GM19452 (cell line): Measurements from ENCODE around the gene PSMB9.
A peak's percentile ranks its signal among the peaks of the same experiment; 100 is the strongest.
"Not testable (repeated sequence)": the region's sequence is repeated elsewhere in the genome, so short reads cannot be mapped to it uniquely, and the experiment has no call there.

Experiments used
- ATAC-seq: cut with Tn5 transposase; IDR thresholded peaks from one replicate; pipeline ENCODE4 v1.9.1; 2021; ENCODE audit not compliant: unreplicated experiment

The PSMB9 gene

GRCh38 chr6:32853541-32854375, at the start of gene PSMB9, which contains the start of gene TAP1:
Gene PSMB9, plus strand, starts transcription at chr6:32854192. Its CDS starts 38 bp downstream, at chr6:32854230.
Gene TAP1, minus strand, starts transcription at chr6:32853704. Its CDS starts 68 bp downstream, at chr6:32853636.
- ATAC-seq: peak; percentile 84

DNA sequence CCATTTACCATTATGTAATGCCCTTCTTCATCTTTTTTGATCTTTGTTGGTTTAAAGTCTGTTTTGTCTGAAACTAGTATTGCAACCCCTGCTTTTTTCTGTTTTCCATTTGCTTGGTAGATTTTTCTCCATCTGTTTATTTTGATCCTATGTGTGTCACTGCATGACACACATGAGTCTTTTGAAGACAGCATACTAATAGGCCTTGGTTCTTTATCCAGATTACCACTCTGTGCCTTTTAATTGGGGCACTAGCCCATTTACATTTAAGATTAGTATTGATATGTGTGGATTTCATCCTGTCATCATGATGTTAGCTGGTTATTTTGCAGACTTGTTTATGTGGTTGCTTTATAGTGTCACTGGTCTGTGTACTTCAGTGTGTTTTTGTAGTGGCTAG, 48.6 kb upstream of the PSMB9 start:
- ATAC-seq: not testable (repeated sequence)

- ATAC-seq: no peak
Observed at GRCh38 chr6:32807020-32807580, 46.9 kb upstream of the PSMB9 start.

DNA sequence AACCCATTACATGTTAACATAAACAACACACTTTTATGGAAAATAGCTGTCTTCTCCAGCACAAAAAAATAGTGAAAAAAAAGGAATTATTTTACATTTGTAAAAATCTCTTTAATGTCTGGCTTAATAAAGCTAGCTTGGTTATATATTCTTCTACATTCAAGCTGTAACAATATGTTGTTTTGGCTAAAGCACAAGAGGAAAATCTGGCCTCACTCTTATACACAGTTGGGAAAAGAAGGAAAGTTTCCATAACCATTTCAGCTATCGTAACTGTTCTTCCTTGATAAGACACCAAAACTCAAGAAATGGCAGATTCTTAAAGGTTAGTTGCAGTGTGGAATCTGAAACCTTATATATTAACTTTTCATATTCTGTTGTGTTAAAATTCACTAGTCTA, 44.8 kb upstream of the PSMB9 start:
- no peak for ATAC-seq

GRCh38 chr6:32814145-32814544, 39.8 kb upstream of the PSMB9 start:
- no peak for ATAC-seq

DNA sequence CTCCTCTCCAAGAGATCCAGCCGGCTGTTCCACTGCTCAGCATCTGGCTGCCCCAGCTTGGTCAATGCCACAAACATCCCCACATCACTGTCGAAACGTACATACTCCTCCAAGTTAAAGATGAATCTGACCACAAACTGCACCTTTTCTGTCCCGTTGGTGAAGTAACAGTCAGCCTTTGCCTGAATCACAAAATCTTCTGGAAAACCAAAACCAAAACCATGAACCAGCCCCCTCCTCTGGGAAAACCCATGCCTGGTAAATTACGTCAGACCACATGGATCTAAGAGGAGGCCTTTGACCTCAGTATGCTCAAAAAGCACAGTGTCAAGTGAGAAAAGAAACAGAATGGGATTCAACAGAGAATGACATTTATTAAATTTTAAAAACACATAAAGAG, 38.9 kb upstream of the PSMB9 start:
- no peak for ATAC-seq

DNA sequence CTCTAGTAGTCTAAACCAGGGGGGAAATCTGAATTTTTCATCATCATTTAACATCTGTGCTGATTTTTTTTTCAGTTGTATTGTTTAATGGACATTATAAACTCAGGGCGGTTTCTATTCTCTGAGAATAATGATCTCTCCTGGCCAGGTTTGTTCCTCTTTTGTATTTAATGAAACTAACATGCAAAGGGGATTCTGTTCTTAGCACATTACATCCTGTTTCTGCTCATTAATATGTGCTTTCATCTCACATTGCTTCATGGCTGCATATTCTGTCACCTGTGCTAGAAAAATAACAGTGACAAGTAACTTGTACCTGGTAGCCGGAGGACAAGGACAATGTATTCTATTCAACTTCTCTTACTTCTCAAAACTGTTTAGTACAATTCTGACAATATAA, 38.0 kb upstream of the PSMB9 start:
- ATAC-seq: peak; percentile 51

GRCh38 chr6:32816746-32817204, 37.2 kb upstream of the PSMB9 start, which contains the start of gene HLA-DOB:
Gene HLA-DOB, minus strand, starts transcription at chr6:32817002. Its CDS starts 51 bp downstream, at chr6:32816951.
- no peak for ATAC-seq

DNA sequence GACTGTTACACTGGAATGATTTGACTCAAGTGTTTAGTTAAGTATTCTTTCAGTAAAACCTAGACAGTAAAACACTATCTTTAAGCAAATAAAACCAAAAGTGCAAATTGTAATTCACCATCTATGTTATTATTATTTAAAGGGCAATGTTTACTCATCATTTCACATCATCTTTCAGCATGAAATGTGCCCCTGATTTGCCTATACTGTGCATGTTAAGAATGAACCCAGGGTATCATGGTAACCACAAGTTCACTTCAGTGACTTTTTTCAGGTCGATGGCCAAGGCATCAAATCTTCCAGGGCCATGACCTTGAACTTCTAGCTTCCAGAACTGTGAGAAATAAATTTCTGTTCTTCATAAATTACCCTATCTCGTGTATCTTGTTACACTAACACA, 35.1 kb upstream of the PSMB9 start:
- no peak for ATAC-seq

DNA sequence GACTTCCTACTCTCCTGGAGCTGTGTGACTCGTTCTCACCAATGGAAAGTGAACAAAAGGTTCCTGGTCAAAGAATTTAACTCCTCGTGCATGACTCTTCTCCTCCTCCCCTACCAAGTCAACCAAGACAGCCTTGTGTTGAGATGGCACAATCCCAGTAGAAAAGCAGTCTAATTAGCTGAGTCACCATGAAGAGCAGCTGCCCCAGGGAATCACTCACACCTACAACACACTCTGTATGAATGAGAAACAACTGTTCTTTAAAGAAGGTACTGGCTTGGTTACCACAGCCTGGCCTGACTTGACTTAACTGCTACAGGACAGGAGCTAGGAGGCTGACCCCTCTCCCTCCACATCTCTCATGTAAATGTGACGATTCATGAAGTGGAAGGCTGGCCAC, 34.3 kb upstream of the PSMB9 start:
- no peak for ATAC-seq

GRCh38 chr6:32825966-32826365, 28.0 kb upstream of the PSMB9 start:
- ATAC-seq: no peak

DNA sequence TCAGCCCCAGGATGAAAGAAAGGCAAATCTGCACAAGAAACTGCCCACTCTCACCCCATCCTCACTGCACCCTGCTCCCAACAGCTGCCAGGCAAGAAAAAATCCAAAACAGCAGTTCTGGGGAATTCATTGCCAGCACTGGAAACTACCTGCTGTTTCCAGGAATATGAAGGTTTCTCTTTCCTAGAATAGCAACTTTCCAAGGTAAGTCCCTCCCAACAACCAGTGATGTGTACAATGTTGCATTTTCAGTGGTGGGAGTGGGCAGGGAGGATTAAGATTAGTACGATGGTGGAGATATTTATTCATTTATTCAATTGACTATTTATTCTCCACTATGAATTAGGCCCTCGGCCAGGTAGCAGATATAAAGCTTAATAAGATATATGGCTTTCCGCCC, 27.0 kb upstream of the PSMB9 start:
- no peak for ATAC-seq

DNA sequence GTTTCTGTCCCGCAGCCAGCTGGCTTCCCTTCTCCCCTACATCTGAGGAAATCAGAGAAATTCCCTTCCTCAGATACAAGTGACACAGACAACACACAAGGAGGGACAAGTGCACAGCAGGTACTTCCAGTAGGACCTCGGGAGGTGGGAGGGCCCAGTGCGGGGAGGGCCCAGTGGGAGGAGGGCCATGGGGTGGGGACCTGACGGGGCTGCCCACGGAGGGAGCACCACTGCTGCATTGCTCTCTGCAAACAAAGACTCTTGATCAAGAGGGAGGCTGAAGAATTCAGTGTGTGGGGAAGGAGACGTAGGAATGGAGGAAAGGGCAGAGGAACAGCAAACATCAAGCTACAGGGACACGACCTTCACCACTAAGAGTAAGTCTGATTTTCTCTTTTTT, 24.5 kb upstream of the PSMB9 start:
- no peak for ATAC-seq

GRCh38 chr6:32830017-32830416, 24.0 kb upstream of the PSMB9 start:
- ATAC-seq: no peak

GRCh38 chr6:32830936-32831335, 23.1 kb upstream of the PSMB9 start:
- ATAC-seq: no peak

DNA sequence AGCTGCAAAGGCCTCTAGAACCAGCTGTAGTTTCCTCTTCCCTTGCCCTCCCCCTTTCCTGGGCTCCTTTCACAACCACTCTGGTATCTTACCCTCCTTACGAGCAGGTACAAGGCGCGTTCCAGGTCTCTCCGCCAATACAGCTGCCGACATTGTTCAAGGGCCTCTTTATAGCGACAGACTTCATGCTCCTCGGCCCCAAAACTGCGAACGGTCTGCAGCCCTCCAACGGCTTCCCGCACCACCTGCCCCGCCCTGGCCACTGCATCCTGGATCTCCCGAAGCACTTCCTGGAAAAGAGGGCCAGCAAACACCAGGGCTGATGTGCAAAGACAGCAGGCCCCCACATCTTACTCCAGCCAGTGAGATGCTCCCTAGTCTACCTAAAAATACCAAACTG, 21.5 kb upstream of the PSMB9 start:
- ATAC-seq: no peak

- no peak for ATAC-seq
Observed at GRCh38 chr6:32833664-32834063, 20.3 kb upstream of the PSMB9 start.

DNA sequence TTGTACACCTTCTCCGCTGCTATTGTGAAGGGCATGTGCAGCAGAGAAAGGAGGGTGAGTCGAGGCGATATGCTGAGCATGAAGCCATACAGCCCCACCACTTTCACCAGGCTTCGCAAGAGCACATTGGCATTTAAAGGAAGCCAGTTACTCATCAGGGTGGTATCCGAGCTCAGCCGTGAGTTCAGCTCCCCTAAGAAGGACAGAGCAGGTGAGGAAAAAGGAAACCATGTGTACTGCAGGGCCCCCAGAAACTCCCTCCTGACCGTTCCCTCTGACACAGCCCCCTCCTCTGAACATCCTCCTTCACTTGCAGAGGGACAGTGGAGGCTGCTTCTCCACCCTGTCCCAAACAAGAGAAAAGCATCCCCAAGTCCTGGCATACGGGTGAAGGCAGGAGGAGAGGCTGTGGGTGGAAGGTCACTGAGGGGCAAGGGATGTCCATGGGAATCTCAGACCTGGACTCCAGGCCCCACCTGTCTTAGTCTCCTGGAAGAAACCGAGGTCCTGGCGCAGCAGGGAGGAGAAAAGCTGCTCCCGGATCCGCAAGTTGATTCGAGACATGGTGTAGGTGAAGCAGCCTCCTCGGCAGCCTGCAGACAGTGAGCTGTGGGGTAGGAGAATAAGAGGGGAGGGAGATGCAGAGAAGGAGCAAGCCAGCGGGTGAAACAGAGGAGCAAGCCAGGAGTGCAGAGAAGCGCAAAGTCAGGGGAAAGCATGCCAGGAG, 18.7 kb upstream of the PSMB9 start:
- ATAC-seq: no peak

GRCh38 chr6:32836873-32837272, 17.1 kb upstream of the PSMB9 start:
- ATAC-seq: no peak

DNA sequence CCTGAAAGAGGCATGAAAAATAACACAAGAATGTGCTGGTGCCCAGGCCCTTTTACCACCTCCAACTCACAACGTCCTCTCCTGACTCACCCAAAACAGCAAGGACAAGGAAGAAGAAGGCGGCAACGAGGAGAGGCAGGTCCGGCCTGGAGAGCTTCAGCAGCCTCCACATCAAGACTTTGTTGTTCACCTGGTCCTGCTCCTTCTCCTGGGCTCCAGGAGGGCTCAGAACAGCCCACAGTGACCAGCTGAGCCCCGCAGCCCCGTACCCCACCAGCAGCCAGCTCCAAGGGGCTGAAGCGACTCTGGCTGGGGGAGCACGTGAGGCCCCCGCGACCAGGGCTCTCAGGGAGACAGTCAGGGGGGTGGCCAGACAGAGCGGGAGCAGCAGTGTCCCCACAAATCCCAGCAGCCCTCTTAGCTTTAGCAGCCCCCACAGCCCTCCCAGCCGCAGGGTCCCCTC, 16.3 kb upstream of the PSMB9 start:
- ATAC-seq: no peak

DNA sequence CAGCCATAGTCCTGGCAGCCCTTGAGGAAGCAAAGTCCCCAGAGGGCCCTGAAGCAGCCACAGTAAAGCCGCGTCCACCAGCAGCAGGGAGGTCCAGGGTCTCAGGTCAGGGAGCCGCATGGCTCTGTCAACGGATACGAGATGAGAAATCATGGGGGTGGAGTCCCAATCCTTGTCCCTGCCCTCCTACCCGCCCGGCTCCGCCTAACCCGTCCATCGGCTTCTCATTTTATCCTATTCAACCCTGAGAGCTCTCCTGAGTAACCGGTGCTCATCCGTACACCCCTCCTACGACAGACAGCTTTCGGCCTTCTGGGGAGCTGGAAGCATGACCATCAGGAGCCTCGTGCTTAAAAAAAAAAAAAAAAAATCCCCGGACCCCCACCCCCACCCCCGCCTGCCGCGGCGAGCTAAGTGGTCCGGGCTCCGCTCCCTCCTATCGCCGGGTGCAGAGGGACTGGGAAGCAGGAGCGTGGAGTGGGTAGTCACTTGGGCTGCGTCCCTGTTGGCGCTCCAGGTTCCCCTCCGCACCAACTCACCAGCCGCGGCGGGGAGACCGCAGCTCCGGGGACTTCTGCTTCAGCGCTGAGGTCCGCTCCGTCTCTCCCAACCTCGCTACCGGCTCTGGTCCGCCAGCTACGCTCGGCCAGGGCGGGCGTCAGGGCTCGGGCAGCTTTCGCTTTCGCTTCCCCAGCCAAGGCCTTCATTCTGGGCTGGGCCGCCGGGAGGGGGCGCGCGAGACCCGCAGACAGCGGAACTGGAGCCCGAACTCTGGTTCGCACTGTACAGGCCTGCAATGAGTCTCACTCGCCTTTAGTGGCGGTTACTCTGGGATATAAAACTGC, 15.7 kb upstream of the PSMB9 start, which contains the start of gene TAP2:
Gene TAP2 (minus strand): TSS at position 626 of the 845 bp plus-strand sequence. CDS start 506 bp downstream, at position 120.
- ATAC-seq: peak; percentile 67
